IPS-NIHi7 (cell line): ENCODE data around the gene C3orf22.
A peak's percentile ranks its signal among the peaks of the same experiment; 100 is the strongest.

Source experiments
- DNase-seq: peaks from one replicate; pipeline ENCODE4 v3.0.0; 2012; ENCODE audit warnings: mixed read lengths; ENCODE audit errors: extremely low spot score

Gene C3orf22

GRCh38 chr3:126512916-126513650 lies 45.6 kb downstream of the C3orf22 start:
- no peak for DNase-seq

- DNase-seq = no peak
Measured at GRCh38 chr3:126512026-126512425, 46.7 kb downstream of the C3orf22 start.

- DNase-seq = no peak
Measured at GRCh38 chr3:126511291-126511690, 47.4 kb downstream of the C3orf22 start.

- no peak for DNase-seq
Measured at GRCh38 chr3:126510308-126510910, 48.3 kb downstream of the C3orf22 start.

GRCh38 chr3:126509597-126510307 lies 49.0 kb downstream of the C3orf22 start:
- no peak for DNase-seq

GRCh38 chr3:126508564-126508964 lies 50.2 kb downstream of the C3orf22 start:
- DNase-seq = no peak

- DNase-seq = no peak
Measured at GRCh38 chr3:126507886-126508285, 50.8 kb downstream of the C3orf22 start.

GRCh38 chr3:126503701-126504100 lies 55.0 kb downstream of the C3orf22 start:
- no peak for DNase-seq

GRCh38 chr3:126502656-126503055 lies 56.1 kb downstream of the C3orf22 start:
- no peak for DNase-seq

- DNase-seq = peak; percentile 48
Measured at GRCh38 chr3:126501736-126502135, 57.0 kb downstream of the C3orf22 start.

GRCh38 chr3:126501054-126501453 lies 57.7 kb downstream of the C3orf22 start:
- DNase-seq = no peak

- no peak for DNase-seq
Measured at GRCh38 chr3:126500016-126500415, 58.7 kb downstream of the C3orf22 start.
